Measurements from ENCODE around the gene ZNF827.

DNA sequence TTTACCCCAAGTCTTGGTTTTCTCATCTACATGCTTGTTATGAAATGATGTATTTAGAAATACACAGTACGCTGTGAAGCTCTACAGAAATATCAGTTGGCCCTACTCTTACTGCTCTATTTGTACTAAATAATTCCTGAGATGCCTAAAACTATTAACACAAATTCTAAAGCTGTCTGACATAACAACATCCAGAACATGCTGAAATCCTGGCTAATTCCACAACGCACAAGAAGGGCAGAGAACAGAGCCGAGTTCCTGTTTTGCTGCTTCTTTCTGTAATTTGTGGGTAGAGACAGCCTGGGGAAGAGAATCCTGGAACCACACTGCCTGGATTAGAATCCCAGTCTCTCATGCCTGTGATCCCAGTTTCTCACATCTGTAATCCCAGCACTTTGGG lies 59.0 kb downstream of the ZNF827 start:
- TF ChIP-seq NR2C2 (CRISPR knock-in tag; IDR thresholded peaks at IDR 0.05) (no peak), NR2C2 (tag; IDR thresholded peaks at IDR 0.05) (no peak), HDAC2 (IDR thresholded peaks at IDR 0.05) (no peak), ZNF707 (CRISPR knock-in tag; conservative IDR thresholded peaks at IDR 0.05) (no peak), SMARCA4 (IDR thresholded peaks at IDR 0.05) (no peak), ZBTB26 (CRISPR knock-in tag; IDR thresholded peaks at IDR 0.05) (no peak)

Measured in K562 (cell line).